IPS-18c (cell line): Measurements from ENCODE around the gene PARVB.

Experiments
- H3K4me3 ChIP-seq: 2 replicates; pipeline ENCODE4 v1.7.0; 2013; ENCODE audit warnings: low read depth, mild to moderate bottlenecking, low read length, moderate library complexity; ENCODE audit not compliant: insufficient read depth
- H3K9me3 ChIP-seq: one replicate; pipeline ENCODE4 v1.6.1; 2013; ENCODE audit warnings: mild to moderate bottlenecking, low read length, moderate library complexity; ENCODE audit not compliant: control insufficient read depth, insufficient read depth

The PARVB gene

GRCh38 chr22:44089717-44090570 lies 65.8 kb downstream of the PARVB start:
- Histone ChIP-seq H3K9me3 (peaks cover 2% of the 10 kb centered on the region), H3K4me3 (no peak overlapping the region)

DNA sequence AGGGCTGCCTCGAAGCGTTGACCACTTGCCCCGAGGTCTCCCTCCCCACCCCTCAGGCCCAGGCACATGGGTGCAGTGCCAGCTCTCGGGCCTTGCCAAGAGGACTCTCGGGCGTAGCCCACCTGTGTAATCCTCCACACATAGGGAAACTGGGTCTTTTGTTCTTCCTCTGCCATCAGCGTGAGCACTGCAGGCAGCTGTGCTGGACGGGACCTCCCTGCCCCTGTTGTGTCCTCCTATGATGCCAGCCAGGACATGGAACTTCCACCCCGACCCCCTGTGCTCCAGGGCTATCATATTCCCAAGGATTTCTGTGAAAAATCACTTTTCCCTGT lies 66.4 kb downstream of the PARVB start:
- peaks cover 2% of the 10 kb centered on the region for H3K9me3 ChIP-seq

GRCh38 chr22:44091021-44091721 lies 67.1 kb downstream of the PARVB start:
- Histone ChIP-seq H3K9me3 (peaks cover 2% of the 10 kb centered on the region), H3K4me3 (no peak overlapping the region)

More for the DNA sequence above, 66.4 kb downstream of the PARVB start:
- no peak overlapping the region for H3K4me3 ChIP-seq

DNA sequence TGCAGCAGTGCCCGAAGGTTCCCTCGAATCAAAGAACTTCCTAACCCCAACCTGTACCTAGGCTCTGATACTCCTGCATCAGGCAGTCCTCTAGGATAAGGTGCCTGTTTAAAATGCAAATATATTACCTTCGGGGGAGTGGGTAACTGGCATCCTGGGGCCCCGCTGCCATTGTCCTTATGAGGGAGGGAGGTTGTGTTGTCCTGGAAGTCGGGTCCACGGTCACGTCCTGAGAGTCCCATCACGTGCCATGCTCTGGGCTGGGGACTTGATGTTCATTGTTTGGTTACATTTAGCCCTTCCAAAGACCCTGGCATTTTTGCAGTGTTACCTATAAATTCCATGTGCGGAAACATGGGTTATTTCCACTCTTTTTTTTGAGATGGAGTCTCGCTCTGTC lies 67.6 kb downstream of the PARVB start:
- Histone ChIP-seq H3K9me3 (peaks cover 2% of the 10 kb centered on the region), H3K4me3 (no peak overlapping the region)

DNA sequence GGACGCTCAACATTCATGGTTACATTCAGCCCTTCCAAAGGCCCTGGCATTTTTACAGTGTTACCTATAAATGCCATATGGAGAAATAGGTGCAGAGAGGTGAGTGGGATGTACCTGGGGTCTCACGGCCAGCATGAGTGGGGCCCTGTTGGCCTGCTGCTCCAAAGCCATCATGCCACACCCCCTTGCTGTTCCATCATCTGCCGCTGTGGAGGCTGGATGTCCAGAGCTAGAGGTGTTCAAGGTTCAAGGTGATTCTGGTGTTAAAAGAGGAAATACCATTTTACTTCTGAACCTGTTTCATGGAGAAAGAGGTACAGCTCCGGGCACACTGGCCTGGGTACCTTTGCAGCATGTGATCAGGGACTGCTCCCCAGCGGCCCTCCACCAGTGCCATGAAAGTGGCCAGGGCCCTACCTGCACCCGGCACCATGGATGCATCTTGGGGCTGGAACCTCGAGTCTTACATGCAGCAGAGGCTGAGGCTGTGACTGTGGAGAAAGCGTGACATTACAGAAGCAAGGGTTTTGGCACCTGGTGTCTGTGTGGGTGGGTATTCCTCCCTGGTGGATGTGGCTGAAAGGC lies 68.6 kb downstream of the PARVB start:
- H3K4me3 ChIP-seq: no peak overlapping the region
- H3K9me3 ChIP-seq: no peaks in the 10 kb centered on the region

- H3K4me3 ChIP-seq: no peak overlapping the region
These were observed 69.7 kb downstream of the PARVB start for GRCh38 chr22:44093791-44094190.

DNA sequence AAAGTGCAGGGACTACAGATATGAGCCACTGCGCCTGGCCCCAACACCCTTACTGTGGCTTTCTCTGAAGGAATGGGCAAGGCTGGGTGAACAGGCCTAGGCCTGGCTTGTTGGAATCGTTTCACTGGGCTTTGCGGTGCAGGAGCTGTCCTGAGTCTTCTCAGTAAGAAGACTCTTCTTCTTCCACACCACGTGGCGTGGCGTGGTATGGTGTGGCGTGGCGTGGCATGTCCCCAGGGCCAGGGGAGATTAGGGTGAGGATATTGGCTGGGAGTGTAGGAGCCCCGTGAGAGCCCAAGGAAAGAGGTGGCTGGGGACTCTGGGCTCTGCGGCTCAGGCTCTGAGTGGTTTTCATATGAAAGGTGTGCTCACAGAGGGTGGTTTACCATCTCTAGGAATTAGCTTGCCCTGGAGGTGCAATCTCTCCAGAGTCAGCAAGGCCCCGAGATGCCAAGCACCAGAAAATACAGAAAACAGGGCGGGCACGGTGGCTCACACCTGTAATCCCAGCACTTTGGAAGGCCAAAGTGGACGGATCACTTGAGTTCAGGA lies 70.7 kb downstream of the PARVB start:
- Histone ChIP-seq H3K9me3 (no peaks in the 10 kb centered on the region), H3K4me3 (no peak overlapping the region)

More at GRCh38 chr22:44093791-44094190, 69.7 kb downstream of the PARVB start:
- H3K9me3 ChIP-seq: no peaks in the 10 kb centered on the region

GRCh38 chr22:44096736-44097135 lies 72.6 kb downstream of the PARVB start:
- no peaks in the 10 kb centered on the region for H3K9me3 ChIP-seq
- no peak overlapping the region for H3K4me3 ChIP-seq

GRCh38 chr22:44097263-44098020 lies 73.3 kb downstream of the PARVB start:
- Histone ChIP-seq H3K4me3 (no peak overlapping the region), H3K9me3 (no peaks in the 10 kb centered on the region)

- Histone ChIP-seq H3K9me3 (no peaks in the 10 kb centered on the region), H3K4me3 (no peak overlapping the region)
These were observed 74.1 kb downstream of the PARVB start for GRCh38 chr22:44098021-44098739.

- Histone ChIP-seq H3K9me3 (no peaks in the 10 kb centered on the region), H3K4me3 (no peak overlapping the region; the same call in 1 of the 2 replicates)
These were observed 74.9 kb downstream of the PARVB start for GRCh38 chr22:44098966-44099530.

DNA sequence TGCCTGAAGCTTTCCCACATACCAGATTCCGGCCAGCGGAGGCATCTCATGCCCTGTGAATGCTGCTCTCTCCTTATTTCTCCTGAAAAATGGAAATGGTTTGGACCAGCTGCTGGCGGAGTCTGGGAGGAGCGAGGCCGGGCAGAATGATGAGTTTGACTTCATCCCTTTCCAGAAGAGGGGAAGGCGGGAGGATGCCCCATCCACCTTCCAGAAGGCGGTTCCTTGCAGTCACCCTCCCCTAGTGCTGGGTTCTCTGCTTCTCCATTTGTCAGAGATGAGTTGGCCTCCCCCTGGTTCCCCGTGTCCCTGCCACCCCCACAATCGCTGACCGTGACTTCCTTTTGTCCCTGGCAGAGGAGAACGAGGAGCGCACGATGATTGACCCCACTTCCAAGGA lies 75.6 kb downstream of the PARVB start:
- Histone ChIP-seq H3K4me3 (no peak overlapping the region), H3K9me3 (no peaks in the 10 kb centered on the region)

DNA sequence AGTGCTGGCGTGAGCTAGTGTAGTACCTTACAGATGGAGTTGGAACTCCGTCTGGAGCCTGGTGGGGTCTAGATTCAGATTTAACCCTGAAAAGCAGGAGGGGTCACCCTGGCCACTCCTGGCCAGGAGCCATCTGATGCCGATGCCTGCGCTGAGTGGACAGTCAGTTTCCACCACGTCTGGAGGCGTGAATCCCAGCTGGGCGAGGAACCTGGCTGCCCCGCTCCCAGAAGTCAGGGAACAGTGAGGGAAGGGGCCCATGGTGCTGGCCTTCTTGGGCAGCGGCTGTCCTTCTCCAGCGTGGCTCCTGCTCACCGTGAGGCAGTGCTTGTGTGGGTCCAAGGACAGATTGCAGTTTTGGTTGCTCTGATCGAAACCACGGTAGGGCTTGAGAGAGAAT lies 76.3 kb downstream of the PARVB start:
- Histone ChIP-seq H3K4me3 (no peak overlapping the region), H3K9me3 (no peaks in the 10 kb centered on the region)

DNA sequence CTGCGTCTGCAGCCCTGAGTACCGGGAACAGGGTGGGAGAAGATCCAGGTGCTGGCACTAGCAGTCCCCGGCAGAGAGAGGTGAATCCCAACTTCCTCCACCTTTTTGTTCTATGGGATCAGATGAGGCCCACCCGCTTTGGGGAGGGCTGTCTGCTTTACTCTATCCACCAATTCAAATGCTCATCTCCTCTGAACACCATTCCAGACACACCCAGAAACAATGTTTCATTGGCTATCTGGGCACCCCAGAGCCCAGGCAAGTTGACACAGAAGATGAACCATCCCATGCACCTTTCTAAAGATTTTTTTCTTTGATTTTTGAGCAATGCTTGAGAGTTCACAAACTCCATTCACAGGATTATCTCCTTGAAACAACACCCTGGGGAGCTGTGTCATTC lies 78.0 kb downstream of the PARVB start:
- H3K9me3 ChIP-seq: no peaks in the 10 kb centered on the region
- H3K4me3 ChIP-seq: no peak overlapping the region

DNA sequence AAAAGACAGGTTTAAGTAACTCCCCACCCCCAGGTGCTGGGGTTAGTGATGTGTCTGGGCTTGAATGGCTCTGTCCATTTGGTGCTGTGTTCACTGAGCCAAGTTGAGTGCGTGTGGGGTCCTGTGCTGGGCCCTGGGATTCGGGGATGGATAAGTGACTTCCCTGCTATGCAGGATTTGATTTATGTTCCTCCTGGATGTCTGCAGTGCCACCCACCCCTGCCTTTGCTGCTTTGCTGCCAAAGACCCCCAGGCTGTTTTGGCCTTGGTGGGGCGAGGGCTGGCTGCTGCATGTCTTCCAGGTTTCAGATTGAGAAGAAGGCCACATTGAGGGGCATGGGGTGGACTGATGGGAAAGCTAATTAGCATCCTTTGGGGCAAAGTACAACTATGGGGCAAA lies 78.8 kb downstream of the PARVB start:
- H3K9me3 ChIP-seq: no peaks in the 10 kb centered on the region

DNA sequence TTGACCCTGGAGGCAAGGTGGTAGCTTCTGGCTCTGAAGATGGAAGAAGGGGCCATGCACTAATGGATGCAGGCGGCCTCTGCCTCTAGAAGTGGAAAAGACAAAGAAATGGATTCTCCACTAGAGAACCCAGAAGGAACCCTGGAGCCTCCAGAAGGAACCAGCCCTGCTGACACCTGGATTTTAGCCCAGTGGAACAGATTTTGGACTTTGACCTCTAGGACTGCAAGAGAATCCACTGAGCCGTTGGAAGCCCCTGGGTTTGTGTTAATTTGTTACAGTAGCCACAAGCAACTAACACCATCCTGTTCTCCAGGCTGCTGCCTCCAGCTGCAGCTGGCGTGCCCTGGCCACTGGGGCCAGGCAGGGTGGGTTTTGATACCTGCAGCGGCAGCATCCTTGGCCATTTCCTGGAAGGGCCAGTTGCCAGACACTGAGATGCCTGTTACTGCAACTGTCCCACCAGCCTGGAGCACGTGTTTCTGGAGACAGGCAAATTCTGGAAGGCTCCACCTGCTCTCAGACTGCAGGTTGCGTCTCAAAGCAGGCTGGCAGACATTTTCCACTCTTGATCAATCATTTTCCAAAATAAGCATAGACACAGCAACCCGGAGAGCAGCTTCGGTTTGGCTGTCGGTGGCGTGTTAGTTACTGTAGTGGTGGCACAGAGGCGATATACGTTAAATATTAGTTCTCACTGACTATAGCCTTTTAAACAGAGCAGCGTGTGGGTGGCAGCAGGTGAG lies 79.8 kb downstream of the PARVB start:
- Histone ChIP-seq H3K4me3 (no peak overlapping the region), H3K9me3 (no peaks in the 10 kb centered on the region)

More for the DNA sequence above, 78.8 kb downstream of the PARVB start:
- H3K4me3 ChIP-seq: no peak overlapping the region
